IPS-20b (cell line): ENCODE results near the gene SLC34A1.

Experiments used
- H3K27ac ChIP-seq: one replicate; pipeline ENCODE4 v1.5.1; 2013; ENCODE audit warnings: low read length
- H3K27me3 ChIP-seq: 2 replicates; pipeline ENCODE4 v1.6.1; 2013; ENCODE audit warnings: mild to moderate bottlenecking, low read length, inconsistent platforms; ENCODE audit not compliant: insufficient read depth
- H3K36me3 ChIP-seq: 2 replicates; pipeline ENCODE4 v1.6.1; 2013; ENCODE audit warnings: low read depth, mild to moderate bottlenecking, inconsistent platforms, low read length, moderate library complexity; ENCODE audit not compliant: insufficient read depth
- H3K4me1 ChIP-seq: 2 replicates; pipeline ENCODE4 v1.6.1; 2013; ENCODE audit warnings: mild to moderate bottlenecking, control low read depth, inconsistent platforms, low read length, moderate library complexity; ENCODE audit not compliant: insufficient read depth
- H3K4me3 ChIP-seq: 2 replicates; pipeline ENCODE4 v1.5.1; 2013; ENCODE audit warnings: mild to moderate bottlenecking, low read length, inconsistent platforms
- H3K9ac ChIP-seq: 2 replicates; pipeline ENCODE4 v1.6.1; 2013; ENCODE audit warnings: low read depth, mild to moderate bottlenecking, inconsistent platforms, low read length, moderate library complexity
- H3K9me3 ChIP-seq: 2 replicates; pipeline ENCODE4 v1.6.1; 2013; ENCODE audit warnings: mild to moderate bottlenecking, low read depth, low read length, inconsistent platforms; ENCODE audit not compliant: insufficient read depth

The SLC34A1 gene

DNA sequence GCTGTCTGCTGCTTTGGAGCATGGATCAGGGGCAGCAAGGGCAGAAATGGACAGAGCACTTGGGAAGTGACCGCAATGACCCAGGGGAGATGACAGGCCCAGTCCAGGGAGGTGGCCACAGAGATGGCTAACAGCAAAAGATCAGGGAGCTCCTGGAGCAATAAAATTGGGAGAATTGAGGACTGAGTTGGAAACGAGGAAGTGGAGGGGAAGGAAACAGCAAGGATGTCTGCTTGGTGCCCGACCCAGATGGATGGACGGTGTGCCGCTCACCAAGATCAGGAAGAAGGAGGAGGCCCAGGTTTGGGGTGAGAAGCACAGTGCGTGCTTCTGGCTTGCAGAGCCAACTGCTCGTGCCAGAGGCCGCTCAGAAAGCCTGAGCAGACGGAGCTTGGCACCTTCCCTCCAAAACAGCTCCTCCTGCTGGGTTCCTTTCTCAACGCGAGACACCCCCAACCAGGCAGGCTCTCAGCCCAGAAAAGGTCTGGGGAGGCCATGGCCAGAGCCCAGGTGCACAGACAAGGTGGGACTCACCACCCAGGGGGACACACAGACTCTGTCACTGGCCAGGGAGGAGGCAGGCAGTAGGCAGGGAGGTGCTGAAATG lies 1.7 kb upstream of the SLC34A1 start:
- H3K27ac ChIP-seq = no peak overlapping the region
- H3K27me3 ChIP-seq = no peaks in the 10 kb centered on the region; the same call in 1 of the 2 replicates
- H3K9ac ChIP-seq = no peak overlapping the region
- H3K9me3 ChIP-seq = no peaks in the 10 kb centered on the region
- H3K36me3 ChIP-seq = no peaks in the 10 kb centered on the region
- no peak overlapping the region for H3K4me3 ChIP-seq
- no peaks in the 10 kb centered on the region for H3K4me1 ChIP-seq

DNA sequence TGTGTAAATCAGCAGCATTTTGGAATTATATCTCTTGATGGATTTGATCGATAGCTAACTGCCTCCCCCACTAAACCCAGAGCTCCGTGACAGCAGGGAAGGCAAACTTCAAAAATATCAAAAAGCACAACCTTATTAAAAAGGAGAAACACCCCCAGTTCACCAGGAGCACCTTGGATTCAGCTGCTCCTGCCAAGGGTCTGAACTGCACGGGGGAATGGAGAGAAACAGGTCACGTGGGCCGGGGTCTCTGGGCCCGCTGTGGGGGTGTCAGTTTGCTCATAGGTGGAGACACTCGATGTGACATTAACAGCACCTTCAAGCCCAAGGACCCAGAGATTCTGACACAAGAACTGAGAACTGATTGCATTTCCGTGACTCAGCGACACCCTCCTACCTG lies 1.1 kb upstream of the SLC34A1 start:
- no peak overlapping the region for H3K9ac ChIP-seq
- no peak overlapping the region for H3K27ac ChIP-seq
- no peaks in the 10 kb centered on the region for H3K9me3 ChIP-seq
- H3K4me1 ChIP-seq = no peaks in the 10 kb centered on the region
- H3K36me3 ChIP-seq = no peaks in the 10 kb centered on the region
- H3K4me3 ChIP-seq = no peak overlapping the region
- peaks cover 4% of the 10 kb centered on the region; the same call in 1 of the 2 replicates for H3K27me3 ChIP-seq

DNA sequence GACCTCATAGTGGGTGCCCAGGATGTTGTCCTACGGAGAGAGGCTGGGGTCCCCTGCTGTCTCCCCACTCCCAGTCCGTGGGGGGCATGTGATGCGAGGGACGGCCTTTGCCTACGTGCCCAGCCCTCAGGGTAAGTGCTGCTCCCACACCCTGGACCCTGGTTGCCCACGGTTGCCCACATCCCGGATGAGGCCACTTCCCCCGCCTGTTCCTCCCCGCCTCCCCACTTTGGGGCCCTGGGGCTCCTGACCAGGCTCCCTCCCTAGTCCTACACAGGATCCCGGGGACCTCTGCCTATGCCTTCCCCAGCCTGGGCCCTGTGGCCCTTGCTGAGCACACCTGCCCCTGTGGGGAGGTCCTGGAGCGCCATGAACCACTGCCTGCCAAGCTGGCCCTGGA lies 1.5 kb downstream of the SLC34A1 start:
- Histone ChIP-seq H3K4me1 (no peaks in the 10 kb centered on the region; the same call in 1 of the 2 replicates), H3K9me3 (no peaks in the 10 kb centered on the region), H3K27ac (no peak overlapping the region), H3K27me3 (peaks cover 26% of the 10 kb centered on the region), H3K4me3 (no peak overlapping the region), H3K9ac (no peak overlapping the region), H3K36me3 (no peaks in the 10 kb centered on the region)

DNA sequence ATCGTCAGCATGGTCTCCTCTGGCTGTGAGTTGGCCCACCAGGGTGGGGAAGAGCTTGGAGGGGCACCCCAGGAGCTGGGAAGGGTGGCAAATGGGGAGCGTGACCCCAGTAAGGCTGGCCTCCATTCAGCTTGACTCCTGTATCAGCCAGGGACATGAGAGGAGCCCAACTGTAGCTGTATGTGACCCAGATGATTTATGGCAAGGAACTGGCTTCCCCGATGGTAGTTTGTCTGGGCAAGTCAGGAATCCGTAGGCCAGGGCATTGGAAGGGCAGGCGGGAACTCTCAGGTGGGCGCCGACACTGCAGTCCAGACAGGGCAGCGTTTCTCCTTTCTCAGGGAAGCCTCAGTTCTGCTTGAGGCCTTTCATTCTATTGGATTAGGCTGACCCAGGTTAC lies 2.3 kb downstream of the SLC34A1 start:
- Histone ChIP-seq H3K4me1 (no peaks in the 10 kb centered on the region; the same call in 1 of the 2 replicates), H3K9ac (no peak overlapping the region), H3K36me3 (no peaks in the 10 kb centered on the region), H3K4me3 (no peak overlapping the region), H3K27ac (no peak overlapping the region), H3K9me3 (no peaks in the 10 kb centered on the region), H3K27me3 (peaks cover 26% of the 10 kb centered on the region)

DNA sequence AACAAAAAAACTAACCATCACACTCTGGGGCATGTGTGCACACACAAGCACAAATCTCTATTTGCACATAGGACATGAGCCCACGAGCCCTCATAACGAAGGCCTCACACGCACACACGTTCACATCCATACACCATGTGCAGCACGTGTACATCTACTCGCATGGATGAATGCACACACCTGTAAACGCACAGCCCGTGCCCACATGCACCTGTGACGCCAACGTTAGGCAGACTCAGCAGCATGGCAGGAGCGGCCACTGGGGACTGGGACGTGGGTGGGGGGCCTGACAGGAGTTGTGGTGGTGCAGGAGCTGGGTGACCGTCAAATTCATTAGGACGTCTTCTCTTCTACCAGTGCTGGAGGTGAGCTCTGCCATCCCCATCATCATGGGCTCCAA lies 3.2 kb downstream of the SLC34A1 start:
- Histone ChIP-seq H3K4me3 (no peak overlapping the region), H3K4me1 (no peaks in the 10 kb centered on the region; the same call in 1 of the 2 replicates), H3K27ac (no peak overlapping the region), H3K9me3 (no peaks in the 10 kb centered on the region), H3K9ac (no peak overlapping the region), H3K27me3 (peaks cover 26% of the 10 kb centered on the region), H3K36me3 (no peaks in the 10 kb centered on the region)

DNA sequence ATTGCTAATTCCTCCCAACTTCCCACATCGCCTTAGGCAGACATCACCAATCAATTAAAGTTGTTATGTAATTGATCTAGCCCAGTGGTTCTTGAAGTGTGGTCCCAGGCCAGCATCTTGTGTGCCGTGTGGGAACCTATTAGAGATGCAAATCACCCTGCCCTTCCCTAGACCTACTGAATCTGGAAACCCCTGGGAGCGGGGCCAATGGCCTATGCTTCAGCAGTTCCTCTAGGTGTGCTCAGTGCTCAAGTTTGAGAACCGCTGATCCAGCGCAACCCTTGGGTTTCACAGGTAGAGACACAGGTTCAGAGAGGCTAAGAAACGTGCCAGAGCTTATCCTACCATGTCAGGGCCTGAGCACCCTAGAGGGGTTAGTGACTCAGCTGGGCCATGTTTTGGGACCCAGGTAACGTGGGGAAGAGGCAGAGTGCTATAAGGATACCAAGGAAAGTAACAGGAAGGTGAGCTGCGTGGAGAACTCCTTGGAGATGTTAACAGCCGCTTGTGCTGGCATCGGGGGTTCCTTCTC lies 4.4 kb downstream of the SLC34A1 start:
- H3K27me3 ChIP-seq = peaks cover 26% of the 10 kb centered on the region
- no peaks in the 10 kb centered on the region; the same call in 1 of the 2 replicates for H3K4me1 ChIP-seq
- H3K27ac ChIP-seq = no peak overlapping the region
- H3K4me3 ChIP-seq = no peak overlapping the region
- no peaks in the 10 kb centered on the region for H3K9me3 ChIP-seq
- H3K36me3 ChIP-seq = no peaks in the 10 kb centered on the region
- no peak overlapping the region for H3K9ac ChIP-seq

DNA sequence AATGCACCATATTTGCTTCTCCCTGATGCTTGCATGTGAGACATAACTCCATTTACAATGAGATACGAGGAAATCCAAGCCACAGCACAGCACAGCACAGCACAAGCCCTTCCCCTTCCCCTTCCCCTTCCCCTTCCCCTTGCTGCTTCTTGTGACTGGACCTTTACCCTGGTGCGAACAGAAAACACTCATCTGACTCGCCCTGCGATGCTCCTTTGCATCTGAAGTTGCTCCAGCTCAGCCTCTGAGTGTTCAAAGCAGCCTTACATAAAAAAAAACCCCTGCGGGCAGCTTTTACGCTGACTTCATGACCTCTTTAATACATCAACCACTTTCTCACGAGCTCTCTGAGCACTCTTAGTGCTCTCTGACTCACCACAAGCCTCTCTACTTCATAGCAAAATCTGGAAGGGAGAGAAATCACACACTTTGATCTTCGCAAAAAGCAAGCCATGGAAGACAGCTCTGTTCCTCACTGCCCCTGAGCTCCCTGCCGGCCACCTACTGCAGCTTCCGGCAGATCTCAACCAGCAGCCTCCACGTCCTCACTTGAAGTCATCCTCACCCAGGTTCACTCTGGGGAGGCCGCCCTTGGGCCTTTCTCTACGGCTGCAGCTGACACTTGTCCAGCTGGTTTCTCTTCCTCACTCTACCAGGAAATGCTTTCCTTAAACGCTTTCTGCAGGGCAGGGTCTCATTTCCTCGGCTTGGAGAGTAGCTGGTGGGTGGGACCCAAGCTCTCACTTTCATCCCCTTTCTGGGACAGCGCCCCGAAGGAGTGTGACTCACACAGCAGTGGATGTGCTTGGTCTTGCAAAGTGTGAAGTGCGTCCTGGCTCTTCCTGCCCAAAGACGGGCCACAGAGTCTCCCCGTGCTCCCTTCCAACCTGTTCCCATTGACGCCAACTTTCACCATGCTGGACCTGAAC lies 5.3 kb downstream of the SLC34A1 start:
- no peaks in the 10 kb centered on the region; the same call in 1 of the 2 replicates for H3K4me1 ChIP-seq
- no peak overlapping the region for H3K27ac ChIP-seq
- peaks cover 26% of the 10 kb centered on the region for H3K27me3 ChIP-seq
- no peaks in the 10 kb centered on the region for H3K9me3 ChIP-seq
- H3K4me3 ChIP-seq = no peak overlapping the region
- no peak overlapping the region for H3K9ac ChIP-seq
- H3K36me3 ChIP-seq = no peaks in the 10 kb centered on the region

DNA sequence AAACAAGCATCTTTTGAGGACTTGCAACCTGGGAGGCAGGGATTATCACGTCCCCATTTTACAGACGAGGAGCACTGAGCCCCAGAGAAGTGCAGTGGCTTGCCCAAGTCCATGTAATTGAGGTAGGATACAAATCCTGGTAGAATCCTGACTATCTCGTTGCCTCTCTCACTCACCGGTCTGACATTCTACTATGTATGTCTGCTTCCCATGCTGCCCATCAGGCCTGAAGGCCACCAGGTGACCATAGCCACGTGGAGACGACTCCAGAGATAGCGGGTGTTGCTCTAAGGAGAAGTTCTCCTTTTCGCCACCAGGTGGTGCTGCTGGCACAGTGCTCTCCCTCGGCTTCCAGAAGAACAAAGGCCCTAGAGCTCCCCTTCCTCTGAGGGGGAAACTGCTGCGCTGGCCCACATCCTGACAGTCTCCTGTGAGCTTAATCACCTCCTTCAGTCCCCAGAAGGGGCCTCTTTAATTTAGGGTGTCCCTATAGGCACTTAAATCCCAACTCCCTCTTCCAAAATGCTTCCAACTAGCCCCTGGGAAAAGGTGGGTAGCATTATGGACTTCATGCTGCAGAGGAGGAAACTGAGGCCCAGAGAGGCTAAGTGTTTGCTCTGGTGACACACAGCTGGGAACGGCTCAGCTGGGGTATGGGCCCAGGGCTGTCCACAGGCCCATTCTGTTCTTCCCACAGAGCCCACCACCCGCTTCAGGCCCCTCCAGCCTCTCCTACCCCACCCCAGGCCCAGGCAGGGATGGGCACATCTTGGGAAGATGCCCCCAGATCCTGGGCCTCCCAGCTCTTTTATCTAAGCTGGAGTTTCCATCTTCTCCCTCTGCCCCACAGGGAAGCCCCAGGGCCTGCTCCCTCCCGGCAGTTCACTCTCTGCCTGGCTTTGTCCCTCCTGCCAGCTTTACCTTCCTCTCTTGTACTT lies 6.4 kb downstream of the SLC34A1 start:
- Histone ChIP-seq H3K36me3 (no peaks in the 10 kb centered on the region), H3K27ac (no peak overlapping the region), H3K9ac (peak overlapping the region; percentile 47; the same call in 1 of the 2 replicates), H3K27me3 (peaks cover 26% of the 10 kb centered on the region), H3K4me1 (no peaks in the 10 kb centered on the region; the same call in 1 of the 2 replicates), H3K9me3 (no peaks in the 10 kb centered on the region), H3K4me3 (no peak overlapping the region)

DNA sequence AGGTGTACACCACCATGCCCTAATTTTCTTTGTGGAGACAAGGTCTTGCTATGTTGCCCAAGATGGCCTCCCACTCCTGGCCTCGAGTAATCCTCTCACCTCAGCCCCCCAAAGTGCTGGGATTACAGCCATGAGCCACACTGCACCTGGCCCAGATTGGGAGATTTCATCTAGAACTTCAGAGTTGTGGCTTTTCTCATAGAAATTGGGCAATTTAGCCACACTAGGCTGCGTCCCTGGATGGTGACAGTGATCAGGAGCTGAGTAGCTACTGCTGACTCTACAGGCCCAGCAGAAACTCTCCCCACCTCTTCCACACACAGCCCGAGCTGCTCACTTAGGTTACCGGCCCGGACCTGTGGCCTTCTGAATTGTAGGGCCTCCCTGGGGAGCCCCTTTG lies 8.5 kb downstream of the SLC34A1 start:
- no peaks in the 10 kb centered on the region; the same call in 1 of the 2 replicates for H3K4me1 ChIP-seq
- H3K9me3 ChIP-seq = no peaks in the 10 kb centered on the region
- no peaks in the 10 kb centered on the region for H3K36me3 ChIP-seq
- H3K27ac ChIP-seq = no peak overlapping the region
- H3K4me3 ChIP-seq = no peak overlapping the region
- no peak overlapping the region for H3K9ac ChIP-seq
- H3K27me3 ChIP-seq = peaks cover 26% of the 10 kb centered on the region

DNA sequence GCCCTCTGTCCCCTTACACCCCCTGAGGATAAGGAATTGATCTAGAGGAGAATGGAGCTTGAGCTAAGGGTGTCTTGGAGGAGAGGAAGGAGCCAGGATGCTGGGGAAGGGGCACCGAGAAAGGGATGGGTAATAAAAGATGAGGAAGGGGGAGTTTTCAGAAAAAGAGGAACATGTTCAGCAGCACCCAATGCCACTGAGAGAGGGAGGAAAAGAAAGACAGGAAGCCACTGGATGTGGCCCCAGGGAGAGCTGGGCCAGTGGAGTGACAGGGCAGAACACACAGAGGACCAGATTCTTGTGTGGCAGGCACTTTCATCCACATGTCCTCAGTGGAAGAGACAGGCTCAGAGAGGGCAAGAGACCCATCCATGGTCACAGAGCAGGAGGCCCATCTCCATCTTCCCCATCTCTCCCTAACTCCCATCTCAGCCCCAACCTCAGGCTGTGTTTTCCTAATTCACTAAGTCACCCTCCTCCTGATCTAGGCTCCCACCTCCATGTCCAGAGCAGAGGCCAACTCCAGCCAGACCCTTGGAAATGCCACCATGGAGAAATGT lies 9.1 kb downstream of the SLC34A1 start:
- Histone ChIP-seq H3K27ac (no peak overlapping the region), H3K4me1 (no peaks in the 10 kb centered on the region; the same call in 1 of the 2 replicates), H3K27me3 (peaks cover 21% of the 10 kb centered on the region), H3K36me3 (no peaks in the 10 kb centered on the region), H3K4me3 (no peak overlapping the region), H3K9me3 (no peaks in the 10 kb centered on the region), H3K9ac (no peak overlapping the region)

DNA sequence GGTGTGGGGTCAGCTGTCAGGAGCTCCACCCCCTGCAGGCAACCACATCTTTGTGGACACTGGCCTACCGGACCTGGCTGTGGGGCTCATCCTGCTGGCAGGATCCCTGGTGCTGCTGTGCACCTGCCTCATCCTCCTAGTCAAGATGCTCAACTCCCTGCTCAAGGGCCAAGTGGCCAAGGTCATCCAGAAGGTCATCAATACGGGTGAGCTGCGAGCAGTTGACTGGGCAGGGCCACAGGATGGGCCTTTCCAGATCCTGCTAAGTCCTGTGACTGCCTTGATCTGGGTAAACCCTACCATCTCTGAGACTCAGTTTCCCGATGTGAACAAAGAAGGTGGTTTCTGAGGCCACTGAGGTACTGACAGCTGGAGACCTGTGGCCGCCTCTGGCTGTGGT lies 9.8 kb downstream of the SLC34A1 start:
- Histone ChIP-seq H3K27ac (no peak overlapping the region), H3K4me1 (no peaks in the 10 kb centered on the region; the same call in 1 of the 2 replicates), H3K9ac (no peak overlapping the region), H3K27me3 (peaks cover 14% of the 10 kb centered on the region), H3K9me3 (no peaks in the 10 kb centered on the region), H3K36me3 (no peaks in the 10 kb centered on the region), H3K4me3 (no peak overlapping the region)
